ENCODE measurements around the gene ELK1. TPM values are rescaled to one million over a fixed set of nuclear protein-coding genes. Genes with fewer than 3 reads are reported as not detected.
"Not testable (repeated sequence)": the region's sequence is repeated elsewhere in the genome, so short reads cannot be mapped to it uniquely, and the experiment has no call there.

Gene ELK1
- 10 to 100 TPM; 25.6 to 30.7 TPM for total RNA-seq
- long read RNA-seq, donor 1, partial matches to known transcripts = 4 of 9 reads
- long read RNA-seq, donor 1, other reads (novel, unspliced or antisense) = 2 of 9 reads
- long read RNA-seq, donor 2, partial matches to known transcripts = 15 of 25 reads
- long read RNA-seq, donor 2, other reads (novel, unspliced or antisense) = 4 of 25 reads

- intact Hi-C loops (cut with DNase I) = no loop called here
- DNase-seq (ENCODE audit: low spot score) = peak; percentile 97
Measured at GRCh38 chrX:47650164-47651042, at the start of gene ELK1. Gene ELK1 (minus strand): TSS chrX:47650563. CDS start chrX:47641441, 9,122 bp downstream.

DNA sequence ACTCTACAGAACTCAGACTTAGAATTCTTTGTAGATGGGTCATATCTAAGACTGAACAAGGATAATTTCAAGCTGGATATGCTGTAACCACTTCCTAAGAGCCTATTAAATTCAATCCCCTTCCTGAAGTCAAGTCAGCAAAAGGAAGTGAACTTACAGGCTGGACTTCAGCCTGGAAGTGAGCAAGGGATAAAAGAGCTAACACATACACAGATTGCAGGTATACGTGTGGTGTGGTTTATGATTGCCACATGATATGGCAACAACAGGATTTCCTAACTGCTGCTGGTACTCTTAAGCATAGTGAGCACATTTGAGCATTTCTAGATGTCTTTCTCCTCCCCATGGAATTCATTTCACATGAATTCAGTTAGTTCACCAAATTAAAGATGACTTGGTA is 46.8 kb upstream of the ELK1 start:
- intact Hi-C loops (cut with DNase I) = no loop called here
- DNase-seq (ENCODE audit: low spot score) = no peak

GRCh38 chrX:47690175-47690574 is 39.8 kb upstream of the ELK1 start:
- intact Hi-C loops (cut with DNase I) = no loop called here
- DNase-seq (ENCODE audit: low spot score) = no peak

- intact Hi-C loops (cut with DNase I) = no loop called here
- no peak for DNase-seq (ENCODE audit: low spot score)
Measured at GRCh38 chrX:47687263-47687662, 36.9 kb upstream of the ELK1 start.

DNA sequence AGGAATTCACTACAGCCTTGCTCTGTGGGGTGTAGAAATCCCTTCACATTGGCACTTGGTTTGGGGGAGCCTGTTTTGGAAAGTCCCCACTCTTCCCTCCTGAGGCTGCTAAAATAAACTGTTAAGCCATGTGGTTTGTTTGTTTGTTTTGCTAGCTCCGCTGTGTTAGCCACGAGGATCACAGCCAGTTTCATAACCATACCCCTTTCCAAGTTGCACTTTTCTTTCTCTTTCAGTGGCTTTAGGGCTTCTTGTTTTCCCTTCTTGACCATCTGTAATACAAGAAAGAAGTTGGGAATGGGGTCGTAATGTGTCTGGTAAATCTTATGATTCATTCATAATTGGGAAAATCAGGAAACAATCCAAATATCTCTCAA is 33.5 kb upstream of the ELK1 start:
- intact Hi-C loops (cut with DNase I) = no loop called here
- DNase-seq (ENCODE audit: low spot score) = no peak

DNA sequence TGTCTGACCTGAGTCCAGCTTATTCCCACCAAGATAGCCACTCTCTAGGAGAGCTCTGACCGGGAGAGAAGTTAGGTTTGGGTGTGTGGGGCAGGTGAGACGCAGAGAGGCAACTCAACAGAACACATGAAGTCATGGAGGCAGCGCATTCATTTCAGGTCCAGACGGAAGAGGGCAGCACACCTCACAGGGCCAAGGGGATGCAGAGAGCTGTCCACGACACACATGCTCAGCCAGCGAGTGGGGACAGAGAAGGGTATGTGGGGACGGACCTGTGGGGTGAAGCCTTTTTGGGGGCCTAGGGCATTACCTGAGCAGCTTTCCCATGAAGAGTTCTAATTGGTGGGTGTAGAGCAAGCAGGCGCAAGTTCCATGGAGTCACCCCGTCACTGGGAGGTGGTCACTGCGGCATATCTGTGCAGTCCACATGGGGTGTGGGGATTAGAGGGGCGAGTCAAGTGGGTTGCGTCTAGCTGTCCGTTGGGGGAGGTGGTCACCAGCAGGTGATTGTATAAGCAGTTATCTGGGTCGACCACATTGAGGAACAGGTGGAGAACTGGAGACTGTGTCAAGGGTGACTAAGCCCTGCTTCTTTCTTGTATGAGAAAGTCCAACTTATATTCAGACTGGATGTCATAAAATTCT is 32.9 kb upstream of the ELK1 start:
- no peak for DNase-seq (ENCODE audit: low spot score)
- intact Hi-C loops (cut with DNase I) = no loop called here

DNA sequence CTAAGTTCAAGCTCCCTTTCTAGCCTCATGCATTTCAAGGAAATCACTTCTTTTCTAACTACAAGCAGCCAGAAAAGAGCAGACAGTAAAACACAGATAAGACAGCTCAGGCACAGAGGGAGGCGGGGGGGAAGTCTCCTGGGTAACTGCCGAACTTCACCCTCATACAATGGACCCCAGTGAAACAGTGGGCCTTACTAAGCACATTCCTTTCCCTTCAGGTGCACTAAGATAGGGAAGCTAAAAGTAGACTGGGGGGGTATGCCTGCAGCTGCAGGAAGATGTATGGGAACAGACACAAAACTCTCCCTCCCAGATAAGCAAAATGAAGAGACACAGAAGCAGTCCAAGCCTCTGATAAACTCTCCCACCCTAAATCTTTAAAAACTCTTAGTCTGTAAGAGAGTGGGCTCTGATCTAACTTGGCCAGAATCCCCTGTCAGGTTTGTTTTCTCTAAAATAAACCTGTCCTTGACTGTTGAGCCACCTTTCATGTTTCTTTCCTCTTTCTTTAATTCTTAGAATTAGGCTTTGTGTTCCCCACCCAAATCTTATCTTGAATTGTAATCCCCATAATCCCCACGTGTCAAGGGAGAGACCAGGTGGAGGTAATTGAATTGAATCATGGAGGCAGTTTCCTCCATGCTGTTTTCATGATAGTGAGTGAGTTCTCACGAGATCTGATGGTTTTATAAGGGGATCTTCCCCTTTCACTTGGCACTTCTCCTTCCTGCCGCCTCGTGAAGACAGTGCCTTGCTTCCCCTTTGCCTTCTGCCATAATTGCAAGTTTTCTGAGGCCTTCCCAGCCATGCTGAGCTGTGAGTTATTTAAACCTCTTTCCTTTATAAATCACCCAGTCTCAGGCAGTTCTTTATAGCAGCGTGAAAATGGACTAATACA is 25.8 kb upstream of the ELK1 start:
- DNase-seq (ENCODE audit: low spot score); intact Hi-C loops (cut with DNase I): not testable (repeated sequence)

DNA sequence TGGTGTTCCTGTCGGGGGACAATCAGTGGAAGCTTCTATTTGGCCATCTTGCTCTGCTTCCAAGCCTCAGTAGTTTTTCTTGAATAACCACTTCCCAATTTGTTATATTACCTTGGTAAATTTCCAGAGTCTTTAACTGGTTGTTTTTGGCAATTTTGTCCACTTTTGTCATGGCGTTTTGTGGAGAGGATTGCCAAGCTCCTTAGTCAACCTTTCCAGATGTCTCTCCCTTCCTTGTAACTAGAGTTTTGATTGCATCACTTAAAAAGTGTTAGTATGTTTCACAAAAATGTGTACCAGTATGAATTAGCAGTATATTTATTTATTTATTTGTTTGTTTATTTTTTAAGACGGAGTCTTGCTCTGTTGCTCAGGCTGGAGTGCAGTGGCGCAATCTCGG is 24.4 kb upstream of the ELK1 start:
- intact Hi-C loops (cut with DNase I) = no loop called here
- DNase-seq (ENCODE audit: low spot score) = no peak

- intact Hi-C loops (cut with DNase I); DNase-seq (ENCODE audit: low spot score): not testable (repeated sequence)
Measured at GRCh38 chrX:47665797-47666196, 15.4 kb upstream of the ELK1 start.

DNA sequence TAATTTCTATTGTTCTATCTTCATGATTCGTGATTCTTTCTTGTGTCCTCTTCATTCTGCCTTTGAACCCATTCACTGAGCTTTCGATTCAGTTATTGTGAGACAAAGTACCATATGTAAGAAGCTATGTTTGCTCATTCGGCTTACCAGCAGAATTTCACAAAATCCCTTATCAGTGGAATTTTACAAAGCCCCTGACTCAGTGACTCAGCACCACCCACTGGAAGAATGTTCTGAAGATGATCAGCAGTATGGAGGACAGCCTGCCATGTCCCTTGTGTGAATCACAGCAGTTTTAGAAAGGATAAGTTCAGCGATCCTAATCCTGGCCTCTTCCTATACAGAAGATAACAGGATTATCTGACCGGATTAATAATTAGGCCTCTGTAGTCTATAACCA is 14.4 kb upstream of the ELK1 start:
- no peak for DNase-seq (ENCODE audit: low spot score)
- intact Hi-C loops (cut with DNase I) = no loop called here

DNA sequence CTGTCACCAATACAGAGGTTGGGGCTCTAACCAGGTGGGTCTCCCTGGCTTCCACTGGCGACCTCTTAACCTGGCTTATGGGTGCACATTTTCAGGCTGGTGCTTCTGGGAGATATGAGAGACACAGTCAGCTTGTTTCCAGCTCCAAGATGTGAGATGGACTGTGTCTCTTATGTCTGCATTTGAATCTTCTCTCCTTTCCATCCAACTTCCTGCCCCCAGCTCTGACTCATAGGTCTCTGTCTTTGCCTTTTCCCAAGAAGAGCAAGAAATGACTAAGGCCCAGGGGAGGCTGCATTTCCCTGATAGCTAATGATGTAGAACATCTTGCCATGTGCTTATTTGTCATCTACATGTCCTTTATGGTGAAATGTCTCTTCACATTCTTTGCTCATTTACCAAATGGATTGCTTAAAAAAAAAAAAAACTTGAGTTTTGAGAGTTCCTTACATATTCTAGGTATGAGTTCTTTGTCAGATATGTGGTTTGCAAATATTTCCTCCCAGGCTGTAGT is 11.8 kb upstream of the ELK1 start:
- DNase-seq (ENCODE audit: low spot score) = no peak
- intact Hi-C loops (cut with DNase I) = no loop called here

DNA sequence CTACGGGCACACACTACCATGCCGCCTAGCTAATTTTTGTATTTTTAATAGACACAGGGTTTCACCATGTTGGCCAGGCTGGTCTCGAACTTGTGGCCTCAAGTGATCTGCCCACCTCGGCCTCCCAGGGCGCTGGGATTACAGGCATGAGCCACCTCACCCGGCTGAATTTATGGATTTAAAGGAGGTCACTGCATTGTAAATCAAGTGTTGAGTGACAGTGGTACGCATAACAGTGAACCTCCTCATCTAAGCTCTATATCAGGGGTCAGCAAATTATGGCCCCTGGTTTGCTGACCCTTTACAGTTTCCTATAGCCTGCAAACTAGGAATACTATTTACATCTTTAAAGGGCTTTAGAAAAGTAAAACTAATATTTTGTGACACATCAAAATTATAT is 11.2 kb upstream of the ELK1 start:
- intact Hi-C loops (cut with DNase I) = no loop called here
- no peak for DNase-seq (ENCODE audit: low spot score)

DNA sequence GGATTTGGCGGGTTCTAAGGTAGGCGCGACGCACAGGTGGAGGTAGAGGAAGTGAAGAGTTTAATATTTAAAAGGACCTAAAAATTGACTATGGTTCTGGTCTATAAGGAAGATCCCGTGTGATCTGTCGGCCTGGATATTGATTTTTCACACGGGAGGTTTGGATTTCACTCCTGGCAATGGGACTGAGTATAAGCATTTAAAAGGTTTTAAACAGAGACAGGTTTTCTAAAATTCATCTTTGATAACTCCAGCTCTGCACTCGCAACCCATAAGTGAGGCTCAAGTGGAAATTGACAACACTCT is 9.0 kb upstream of the ELK1 start:
- DNase-seq (ENCODE audit: low spot score) = no peak
- intact Hi-C loops (cut with DNase I) = no loop called here

GRCh38 chrX:47658684-47659420 is 8.5 kb upstream of the ELK1 start, which contains the start of gene UXT:
Gene UXT (minus strand): TSS chrX:47659180. CDS start chrX:47658927, 253 bp downstream.
- DNase-seq (ENCODE audit: low spot score) = peak; percentile 98
- intact Hi-C loops (cut with DNase I) = no loop called here

DNA sequence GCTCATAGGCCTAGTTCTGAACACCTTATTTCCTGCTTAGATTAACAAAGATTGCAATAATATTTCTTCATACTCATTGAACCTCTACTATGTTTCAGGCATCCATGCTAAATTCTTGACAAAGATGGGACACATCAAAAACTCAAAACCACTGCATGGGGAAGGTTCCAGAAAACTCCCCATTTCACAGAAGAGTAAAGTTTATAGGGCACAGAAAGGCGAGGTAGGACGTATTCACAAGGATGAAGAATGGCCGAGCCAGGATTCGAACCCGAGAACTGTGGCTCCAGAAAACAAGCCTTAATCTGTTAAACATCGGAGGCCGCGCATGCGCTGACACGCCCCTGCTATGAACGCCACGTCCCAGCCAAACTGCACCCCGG is 7.9 kb upstream of the ELK1 start:
- intact Hi-C loops (cut with DNase I) = no loop called here

DNA sequence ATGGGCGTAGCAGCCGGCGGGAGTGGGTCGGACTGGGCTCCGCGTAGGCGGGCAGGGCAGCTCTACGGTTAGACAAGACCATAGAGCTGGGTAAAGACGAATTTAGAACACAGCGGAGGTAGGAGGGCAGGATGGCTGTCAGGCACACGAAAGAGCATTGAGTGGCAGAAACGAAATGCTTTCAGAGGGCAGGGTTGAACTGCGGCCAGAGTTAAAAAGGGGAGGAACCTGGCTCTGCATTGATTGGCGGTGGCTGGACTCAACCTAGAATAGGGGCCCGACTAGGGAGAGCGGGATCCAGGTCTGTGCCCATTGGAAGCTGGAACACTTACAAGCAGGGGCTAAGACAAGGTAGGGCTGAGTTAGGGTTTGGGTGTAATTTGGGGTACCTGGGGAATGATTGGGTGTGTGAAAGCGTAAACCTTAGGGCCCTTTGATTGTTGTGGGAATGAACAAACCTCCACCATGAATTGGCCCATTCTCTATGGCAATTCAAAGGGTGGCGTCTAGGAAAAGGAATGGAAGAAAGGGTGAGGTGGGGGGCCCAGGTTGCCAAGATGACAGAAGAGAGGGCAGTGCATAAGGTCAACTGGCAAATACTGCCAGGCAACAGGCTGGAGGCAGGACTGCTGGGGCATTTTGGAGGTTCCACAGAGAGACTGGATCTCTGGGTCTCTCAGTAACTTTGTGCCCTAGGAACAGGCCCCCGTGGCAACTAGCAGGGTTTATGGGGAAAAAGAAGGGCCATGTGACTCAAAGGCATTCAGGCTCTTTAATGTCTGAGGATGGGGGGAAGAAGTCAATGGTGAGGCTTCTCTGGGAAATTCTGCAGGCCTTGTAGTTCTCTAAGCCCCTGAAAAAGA is 911 bp upstream of the ELK1 start:
- intact Hi-C loops (cut with DNase I) = no loop called here
- no peak for DNase-seq (ENCODE audit: low spot score)

More for the DNA sequence above, 7.9 kb upstream of the ELK1 start:
- DNase-seq (ENCODE audit: low spot score) = no peak

DNA sequence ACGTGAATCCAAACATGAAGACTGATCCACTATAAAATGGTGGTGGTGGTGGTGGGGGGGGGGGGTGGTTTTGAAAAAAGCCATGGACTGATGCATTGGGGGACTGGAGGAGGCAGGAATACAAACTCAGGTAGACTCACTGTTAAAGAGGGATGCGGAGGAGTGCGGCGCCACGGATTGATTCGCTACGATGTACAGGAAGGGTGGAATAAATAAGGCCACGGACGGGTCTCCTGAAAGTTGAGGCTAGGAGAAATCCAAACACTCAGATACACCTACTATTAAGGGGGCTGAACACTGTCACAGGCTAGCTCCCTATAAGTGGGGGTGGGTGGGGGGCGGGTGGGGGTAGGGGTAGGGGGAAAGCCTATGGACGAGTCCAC is 591 bp downstream of the ELK1 start:
- intact Hi-C loops (cut with DNase I) = no loop called here
- DNase-seq (ENCODE audit: low spot score) = no peak

GRCh38 chrX:47649271-47649670 is 1.1 kb downstream of the ELK1 start:
- intact Hi-C loops (cut with DNase I) = no loop called here
- no peak for DNase-seq (ENCODE audit: low spot score)
